Dermis blood vessel endothelial cell (primary cell): Measurements from ENCODE around the gene INF2. TPM values are rescaled to one million over a fixed set of nuclear protein-coding genes. Genes with fewer than 3 reads are reported as not detected.

Experiments
- DNase-seq: peaks from one replicate; pipeline ENCODE4 v3.0.0; 2010
- total RNA-seq: library from RNA; depleted of rRNA; stranded (reverse); fragments of >200 nt; gene quantifications from 2 replicates; pipeline ENCODE4 v1.2.3, GENCODE V29; 2014

Gene INF2
- total RNA-seq, 1 donor from 2014 or later = 53.6 TPM

DNA sequence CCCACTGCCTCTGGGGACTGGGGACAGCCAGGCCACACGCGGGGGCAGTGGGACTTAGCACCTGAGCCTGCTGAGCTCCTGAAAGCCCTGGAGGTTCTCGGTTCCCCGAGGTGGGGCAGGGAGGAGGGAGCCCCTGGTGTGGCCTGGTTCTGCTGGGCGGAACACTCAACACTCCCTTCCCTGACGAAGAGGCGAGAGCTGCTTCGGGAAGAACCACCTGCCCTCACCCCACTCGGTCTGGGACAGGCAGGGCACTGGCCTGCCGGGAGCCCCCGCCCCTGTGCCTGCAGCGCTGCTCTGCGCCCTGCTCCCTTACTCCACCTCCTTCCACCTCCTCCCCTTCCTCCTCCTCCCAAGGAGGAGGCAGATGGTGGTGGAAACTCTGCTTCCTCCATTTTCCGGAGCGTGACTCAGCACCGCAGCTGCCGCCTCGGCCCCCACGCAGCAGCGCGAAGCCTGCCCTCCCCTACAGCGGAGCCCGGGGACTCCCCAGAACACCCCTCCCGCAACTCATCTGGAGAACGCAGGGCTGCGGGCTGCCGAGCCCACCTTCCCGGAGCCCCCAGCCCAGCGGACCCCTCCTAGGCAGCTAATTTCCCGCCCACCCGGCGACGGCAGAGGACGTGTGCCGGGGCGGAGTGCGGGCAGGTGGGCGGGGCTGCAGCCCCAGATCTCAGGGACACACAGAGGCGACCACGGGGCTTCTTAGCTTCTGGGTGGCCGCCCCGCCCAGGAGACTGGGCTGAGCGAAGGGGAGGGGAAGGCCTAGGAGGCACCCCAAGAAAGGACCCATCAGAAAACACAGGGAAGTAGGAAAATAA lies 11.7 kb upstream of the INF2 start:
- peak; percentile 91 for DNase-seq

DNA sequence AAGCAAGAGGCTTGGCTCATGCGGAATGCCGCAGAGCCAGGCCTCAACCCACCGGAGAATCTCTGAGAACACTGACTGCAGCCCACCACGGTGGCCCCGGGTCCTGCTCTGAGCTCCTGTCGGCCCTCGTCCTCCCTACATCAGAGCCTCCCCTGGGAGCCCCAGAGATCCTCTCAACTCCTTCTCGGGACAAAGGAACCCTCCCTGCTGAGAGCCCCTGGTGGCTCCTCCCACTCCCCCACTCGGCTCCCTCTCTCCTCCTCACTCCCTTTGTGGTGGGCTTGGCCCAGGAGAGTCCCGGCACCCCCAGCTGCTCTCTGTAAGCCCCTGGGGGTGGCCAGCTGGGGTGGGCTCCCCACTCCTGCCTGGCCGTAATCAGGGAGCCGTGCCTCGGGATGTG lies 11.1 kb upstream of the INF2 start:
- peak; percentile 34 for DNase-seq

DNA sequence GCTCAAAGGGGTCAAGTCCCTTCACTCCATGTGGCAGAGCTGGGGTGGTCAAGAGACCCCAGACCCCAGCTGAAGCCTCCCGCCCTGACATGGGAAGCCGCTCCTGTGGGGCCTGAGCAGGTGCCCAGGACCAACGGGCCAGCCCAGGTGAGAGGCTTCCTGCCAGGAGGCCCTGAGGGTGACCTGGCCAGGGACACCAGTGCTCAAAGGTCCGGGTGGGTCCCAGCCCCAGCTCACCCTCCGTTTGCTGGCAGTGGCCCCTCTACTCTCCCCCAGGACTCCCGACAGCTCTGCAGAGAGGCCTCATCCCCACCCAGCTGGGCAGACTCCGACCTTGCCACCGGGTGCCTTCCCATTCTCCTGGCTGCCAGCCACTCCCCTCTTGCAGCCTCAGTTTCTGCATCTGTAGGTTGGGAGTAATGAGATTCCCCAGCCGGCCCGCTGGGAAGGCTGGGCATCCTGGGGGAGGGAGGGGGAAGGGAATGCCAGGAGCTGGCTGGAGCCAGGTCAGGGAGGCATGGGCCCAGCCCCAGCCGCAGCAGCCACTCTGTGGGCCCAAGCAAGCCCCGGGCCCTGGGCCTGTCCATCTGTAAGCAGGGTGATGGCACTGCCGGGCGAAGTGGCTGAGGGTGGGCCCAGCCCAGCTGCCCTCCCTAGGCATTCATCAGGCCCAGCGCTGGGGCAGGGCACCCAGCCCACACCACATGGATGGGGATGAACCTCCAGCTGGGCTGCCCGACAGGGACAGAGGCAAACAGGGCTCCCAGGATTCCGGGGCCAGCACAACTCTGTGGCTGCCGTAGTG lies 10.3 kb upstream of the INF2 start:
- DNase-seq = no peak

DNA sequence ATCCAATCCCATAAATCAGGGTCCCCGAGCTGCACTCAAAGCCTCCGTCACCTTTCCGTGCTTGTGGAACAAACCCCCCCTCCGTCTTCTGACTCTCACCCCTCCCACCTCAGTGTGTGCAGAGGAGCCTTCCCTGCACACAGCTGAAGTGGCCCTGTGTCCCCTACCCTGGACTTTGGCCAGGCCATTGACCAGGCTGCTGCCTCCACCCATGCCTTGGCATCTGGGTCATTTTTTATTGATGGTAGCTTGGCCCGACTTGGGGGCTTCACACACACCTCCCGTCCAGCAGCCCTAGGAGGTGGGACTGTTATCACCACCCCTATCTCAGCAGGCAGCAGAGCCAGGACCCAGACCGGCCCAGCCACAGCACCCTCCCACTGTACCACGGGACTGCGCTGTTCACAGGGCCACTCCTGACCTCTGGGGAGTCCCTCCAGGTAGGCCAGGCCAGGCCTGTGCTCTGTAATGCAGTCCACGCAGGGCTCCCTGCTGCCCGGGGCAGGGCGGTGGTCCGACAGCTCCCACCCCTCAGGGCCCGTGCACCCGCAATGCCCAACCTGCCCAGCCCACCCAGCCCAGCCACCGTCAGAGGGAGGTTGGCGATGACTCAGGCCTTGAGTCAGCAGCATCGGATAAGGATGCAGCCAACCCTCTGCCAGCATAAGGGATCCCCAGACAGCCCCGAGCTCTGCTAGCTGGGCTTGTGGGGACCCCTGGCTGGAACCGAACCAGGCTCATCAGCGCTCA lies 9.2 kb upstream of the INF2 start:
- DNase-seq = peak; percentile 82

GRCh38 chr14:104680806-104681688 lies 8.4 kb upstream of the INF2 start:
- peak; percentile 78 for DNase-seq

GRCh38 chr14:104681689-104682074 lies 7.7 kb upstream of the INF2 start:
- peak; percentile 91 for DNase-seq

- DNase-seq = no peak
Measured at GRCh38 chr14:104682107-104682593, 7.3 kb upstream of the INF2 start.

- DNase-seq = no peak
Measured at GRCh38 chr14:104683653-104684448, 5.6 kb upstream of the INF2 start.

- DNase-seq = no peak
Measured at GRCh38 chr14:104684449-104684821, 5.0 kb upstream of the INF2 start.

GRCh38 chr14:104685216-104685997 lies 4.0 kb upstream of the INF2 start:
- DNase-seq = no peak

DNA sequence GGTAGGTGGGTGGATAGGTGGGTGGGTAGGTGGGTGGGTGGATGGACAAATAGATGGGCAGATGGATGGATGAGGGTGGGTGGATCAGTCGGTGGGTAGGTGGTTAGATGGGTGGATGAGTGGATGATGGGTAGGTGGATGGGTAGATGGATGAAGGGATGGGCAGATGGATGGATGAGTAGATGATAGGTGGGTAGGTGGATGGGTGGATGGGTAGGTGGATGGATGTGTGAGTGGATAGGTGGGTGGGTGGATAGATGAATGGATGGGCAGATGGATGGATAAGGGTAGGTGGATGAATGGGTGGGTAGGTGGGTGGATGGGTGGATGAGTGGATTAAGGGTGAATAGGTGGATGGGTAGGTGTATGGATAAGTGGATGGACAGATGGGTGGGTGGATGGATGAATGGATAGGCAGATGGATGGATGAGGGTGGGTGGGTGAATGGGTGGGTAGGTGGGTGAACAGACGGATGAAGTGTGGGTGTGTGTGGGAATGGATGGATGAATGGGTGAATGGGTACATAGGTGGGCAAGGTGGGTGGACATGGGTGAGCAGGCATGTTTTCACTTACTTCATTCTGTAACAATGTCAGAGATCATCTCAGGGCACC lies 3.3 kb upstream of the INF2 start:
- no peak for DNase-seq

DNA sequence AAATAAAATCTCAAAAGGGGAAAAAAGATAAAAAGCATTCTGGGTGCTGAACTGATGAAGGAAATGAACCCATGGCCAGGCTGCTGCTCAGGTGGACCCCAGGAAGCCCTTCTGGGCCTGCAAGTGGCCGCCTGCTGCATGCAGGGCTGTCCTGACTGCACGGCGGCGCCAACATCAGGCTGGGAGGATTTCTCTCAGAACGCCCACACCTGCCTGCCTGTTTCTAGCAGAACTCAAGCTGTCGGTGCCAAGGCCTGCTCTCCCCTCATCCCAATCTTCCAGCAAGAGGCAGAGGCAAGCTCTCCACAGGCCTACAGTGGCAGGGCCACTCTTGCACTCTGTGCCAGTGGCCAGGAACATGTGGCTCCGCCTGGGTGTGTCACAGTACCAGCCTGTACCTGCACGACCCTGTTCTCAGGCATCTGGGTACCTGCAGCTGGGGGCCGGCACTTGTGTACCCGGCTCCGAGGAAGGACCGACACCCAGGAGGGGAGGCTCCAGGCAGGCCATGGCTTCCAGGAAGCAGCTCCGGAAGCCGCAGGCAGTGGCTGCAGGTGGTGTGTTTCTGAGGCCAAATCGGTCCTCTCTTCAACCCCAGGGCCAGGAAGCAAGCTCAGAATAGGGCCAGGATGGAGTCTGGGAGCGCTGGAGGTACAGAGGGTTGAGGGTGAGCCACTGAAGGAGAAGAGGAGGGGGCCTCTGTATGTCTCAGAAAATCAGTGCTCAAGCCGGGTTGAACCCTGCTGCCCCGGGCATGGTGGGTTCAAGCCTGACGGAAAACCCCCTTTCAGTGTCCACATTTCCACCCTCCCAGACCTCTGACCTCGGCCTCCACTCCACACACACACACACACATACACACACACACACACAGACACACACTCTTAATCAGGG lies 2.5 kb upstream of the INF2 start:
- DNase-seq = peak; percentile 27

DNA sequence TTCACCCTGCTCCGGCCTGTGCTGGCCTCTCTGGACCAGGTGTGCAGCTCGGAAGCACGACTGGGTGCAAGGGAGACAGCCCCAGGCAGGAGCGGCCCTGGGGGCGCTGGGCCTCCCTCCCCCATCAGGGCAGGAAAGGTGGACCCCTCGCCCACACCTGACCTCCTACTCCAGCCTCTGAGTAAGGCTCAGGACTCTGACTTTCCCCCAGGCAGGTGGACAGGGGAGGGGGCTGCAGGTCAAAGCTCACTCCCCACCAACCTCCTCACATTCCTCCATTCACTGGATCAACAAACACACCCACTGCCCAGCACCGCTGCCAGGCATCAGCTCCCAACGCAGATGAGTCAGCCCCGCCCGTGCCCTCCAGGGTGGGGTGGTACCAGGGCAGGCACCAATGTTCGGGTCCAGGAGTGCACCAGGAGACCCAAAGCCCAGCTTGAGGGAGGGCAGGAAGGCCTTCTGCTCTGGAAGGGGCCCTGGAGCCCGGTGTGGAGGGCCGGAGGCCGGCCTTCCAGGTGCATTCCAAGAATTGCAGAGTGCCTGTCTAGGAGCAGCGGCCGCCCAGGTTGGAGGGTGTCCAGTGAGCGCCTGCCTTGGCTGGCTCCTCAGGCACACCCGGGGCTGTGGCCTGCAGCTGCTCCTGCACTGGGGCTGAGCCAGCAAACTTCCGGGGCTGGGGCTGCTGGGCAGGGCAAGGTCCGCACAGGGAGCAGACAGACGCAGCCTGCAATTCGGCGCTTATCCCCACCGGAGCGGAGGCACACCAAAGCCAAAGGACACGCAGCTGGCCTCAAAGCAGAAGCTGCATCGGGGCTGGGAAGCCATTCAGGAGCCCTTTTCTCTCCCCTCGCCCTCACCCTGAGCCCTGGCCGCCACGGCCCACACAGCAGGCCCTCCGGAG lies 1.6 kb upstream of the INF2 start:
- no peak for DNase-seq

- DNase-seq = no peak
Measured at GRCh38 chr14:104688505-104689108, 811 bp upstream of the INF2 start.

DNA sequence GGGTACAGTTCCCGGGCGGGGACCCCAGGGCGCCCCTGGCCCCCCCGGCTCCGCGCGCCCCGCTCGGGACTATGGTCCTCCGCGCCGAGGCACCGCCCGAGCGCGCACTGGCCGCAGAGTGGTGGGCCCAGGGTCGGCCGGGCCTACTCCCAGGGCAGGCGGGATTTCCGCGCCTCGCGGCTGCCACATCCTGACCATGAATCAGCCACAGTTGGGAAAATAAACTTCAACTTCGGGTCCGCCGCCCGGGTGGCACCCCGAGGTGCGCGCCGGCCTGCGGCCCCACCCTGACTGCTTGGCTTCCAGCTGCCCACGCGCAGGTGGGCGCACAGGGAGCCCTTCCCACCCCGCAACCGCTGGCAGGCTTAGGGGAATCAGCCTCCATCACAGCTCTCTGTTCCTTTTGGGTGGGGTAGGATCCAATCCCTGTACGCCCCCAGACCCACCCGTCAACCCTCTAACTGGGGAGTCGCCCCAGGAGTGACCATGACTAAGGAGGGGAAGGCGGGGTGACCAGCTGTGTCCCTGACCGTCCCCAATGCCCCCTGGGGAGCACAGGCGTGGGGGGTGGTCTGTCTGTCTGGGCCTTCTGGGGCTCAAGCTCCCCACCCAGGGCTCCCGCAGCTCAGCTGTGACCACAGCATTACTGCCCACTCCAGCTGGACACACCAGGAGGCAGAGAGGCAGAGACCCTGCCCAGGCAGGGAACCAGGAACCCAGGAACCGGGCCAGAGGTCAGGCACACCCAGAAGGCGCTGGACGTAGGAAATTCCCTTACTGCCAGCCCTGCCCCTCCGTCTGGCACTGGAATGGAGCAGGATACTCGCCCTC lies 678 bp downstream of the INF2 start:
- peak; percentile 40 for DNase-seq

- peak; percentile 29 for DNase-seq
Measured at GRCh38 chr14:104690861-104691455, 1.5 kb downstream of the INF2 start.
